ENCODE results near the gene FCGR3B.
"Not testable (repeated sequence)": the region's sequence is repeated elsewhere in the genome, so short reads cannot be mapped to it uniquely, and the experiment has no call there.

The FCGR3B gene

GRCh38 chr1:161605024-161605423, 26.0 kb downstream of the FCGR3B start:
- DNase-seq (ENCODE audit: low spot score) = not testable (repeated sequence)

GRCh38 chr1:161597077-161597476, 33.9 kb downstream of the FCGR3B start:
- not testable (repeated sequence) for DNase-seq (ENCODE audit: low spot score)

- not testable (repeated sequence) for DNase-seq (ENCODE audit: low spot score)
Observed at GRCh38 chr1:161595583-161595982, 35.4 kb downstream of the FCGR3B start.

- not testable (repeated sequence) for DNase-seq (ENCODE audit: low spot score)
Observed at GRCh38 chr1:161595173-161595572, 35.8 kb downstream of the FCGR3B start.

- not testable (repeated sequence) for DNase-seq (ENCODE audit: low spot score)
Observed at GRCh38 chr1:161594269-161594984, 36.5 kb downstream of the FCGR3B start.

- DNase-seq (ENCODE audit: low spot score) = not testable (repeated sequence)
Observed at GRCh38 chr1:161593092-161593755, 37.8 kb downstream of the FCGR3B start.

- not testable (repeated sequence) for DNase-seq (ENCODE audit: low spot score)
Observed at GRCh38 chr1:161592586-161592985, 38.4 kb downstream of the FCGR3B start.

GRCh38 chr1:161589920-161590319, 41.1 kb downstream of the FCGR3B start:
- DNase-seq (ENCODE audit: low spot score) = not testable (repeated sequence)

- DNase-seq (ENCODE audit: low spot score) = not testable (repeated sequence)
Observed at GRCh38 chr1:161589365-161589764, 41.6 kb downstream of the FCGR3B start.

GRCh38 chr1:161588596-161588995, 42.4 kb downstream of the FCGR3B start:
- not testable (repeated sequence) for DNase-seq (ENCODE audit: low spot score)

- not testable (repeated sequence) for DNase-seq (ENCODE audit: low spot score)
Observed at GRCh38 chr1:161582882-161583281, 48.1 kb downstream of the FCGR3B start.

- not testable (repeated sequence) for DNase-seq (ENCODE audit: low spot score)
Observed at GRCh38 chr1:161580879-161581537, 50.0 kb downstream of the FCGR3B start.

GRCh38 chr1:161579856-161580507, 51.0 kb downstream of the FCGR3B start:
- not testable (repeated sequence) for DNase-seq (ENCODE audit: low spot score)

- DNase-seq (ENCODE audit: low spot score) = not testable (repeated sequence)
Observed at GRCh38 chr1:161576676-161577075, 54.3 kb downstream of the FCGR3B start.

Measured in CD4-positive, alpha-beta T cell treated with Interleukin-2 at 100 ng/mL for 4 hours (primary cell).